GM12865 (cell line): ENCODE measurements around the gene ZRANB3.
"Not testable (repeated sequence)": the region's sequence is repeated elsewhere in the genome, so short reads cannot be mapped to it uniquely, and the experiment has no call there.

Source experiments
- DNase-seq: peaks from one replicate; pipeline ENCODE4 v3.0.0; 2010; ENCODE audit warnings: low read depth
- H3K4me3 ChIP-seq: 2 replicates; pipeline ENCODE4 v1.5.1; 2011; ENCODE audit warnings: mild to moderate bottlenecking, low read depth, low read length, control low read depth
- CTCF ChIP-seq: IDR thresholded peaks from 2 replicates; pipeline ENCODE4 v1.5.1; 2011; ENCODE audit warnings: low read length, control low read depth, low read depth, inconsistent platforms; ENCODE audit not compliant: insufficient read depth; ENCODE audit errors: missing control alignments

Gene ZRANB3

GRCh38 chr2:135113322-135113721 lies 417.7 kb downstream of the ZRANB3 start:
- H3K4me3 ChIP-seq, result no peak overlapping the region
- no peak for DNase-seq
- TF ChIP-seq CTCF, result no peak

GRCh38 chr2:135105513-135106316 lies 425.3 kb downstream of the ZRANB3 start:
- not testable (repeated sequence) for DNase-seq

GRCh38 chr2:135103843-135104242 lies 427.2 kb downstream of the ZRANB3 start:
- DNase-seq, result no peak
- no peak for TF ChIP-seq CTCF

More at GRCh38 chr2:135105513-135106316, 425.3 kb downstream of the ZRANB3 start:
- not testable (repeated sequence) for H3K4me3 ChIP-seq

GRCh38 chr2:135099802-135100483 lies 431.1 kb downstream of the ZRANB3 start:
- DNase-seq, result no peak
- TF ChIP-seq CTCF, result no peak
- H3K4me3 ChIP-seq, result no peak overlapping the region

More at GRCh38 chr2:135103843-135104242, 427.2 kb downstream of the ZRANB3 start:
- H3K4me3 ChIP-seq, result no peak overlapping the region

GRCh38 chr2:135097532-135098231 lies 433.3 kb downstream of the ZRANB3 start:
- H3K4me3 ChIP-seq, result no peak overlapping the region
- DNase-seq, result no peak
- TF ChIP-seq CTCF, result no peak

GRCh38 chr2:135096665-135097446 lies 434.2 kb downstream of the ZRANB3 start:
- no peak overlapping the region for H3K4me3 ChIP-seq
- TF ChIP-seq CTCF, result no peak
- DNase-seq, result no peak
